Esophagus squamous epithelium (tissue), 5 donors: Measurements from ENCODE around the gene OPCML. TPM values are rescaled to one million over a fixed set of nuclear protein-coding genes. Genes with fewer than 3 reads are reported as not detected.

Experiments
- DNase-seq: peaks from one replicate; lab custom pipeline; 2025; lab: John Stamatoyannopoulos, UW
- H3K27ac ChIP-seq, 4 donors: fragments of 200-600 bp; sonication (generic); one replicate each; pipeline ENCODE4 v1.5.1; 2016 to 2019; ENCODE audit warnings: mild to moderate bottlenecking in 1 of 4
- H3K27me3 ChIP-seq, 4 donors: fragments of 200-600 bp; sonication (generic); 1 replicate in 3 of 4; 2 replicates in 1 of 4; pipeline versions ENCODE4 v1.5.1 to v1.6.0; 2017 to 2021; ENCODE audit warnings: antibody characterized with exemption in 1 of 4
- H3K36me3 ChIP-seq, 3 donors: fragments of 200-600 bp; sonication (generic); one replicate each; pipeline ENCODE4 v1.5.1; 2016 to 2019
- H3K4me1 ChIP-seq, 3 donors: fragments of 200-600 bp; sonication (generic); one replicate each; pipeline ENCODE4 v1.5.1; 2017 to 2019
- H3K4me3 ChIP-seq, 4 donors: fragments of 200-600 bp; sonication (generic); 1 replicate in 3 of 4; 2 replicates in 1 of 4; pipeline ENCODE4 v1.5.1; 2016 to 2019; ENCODE audit warnings: mild to moderate bottlenecking in 2 of 4, moderate library complexity in 1 of 4
- H3K9me3 ChIP-seq, 3 donors: fragments of 200-600 bp; sonication (generic); one replicate each; pipeline ENCODE4 v1.5.1; 2016 to 2019
- POLR2A ChIP-seq, 4 donors: fragments of 450-650 bp; IDR thresholded peaks; one replicate each; pipeline ENCODE4 v1.6.1; 2017; ENCODE audit warnings: antibody characterized with exemption in 4 of 4, mild to moderate bottlenecking in 4 of 4, moderate library complexity in 3 of 4
- WGBS, 2 donors: methylation state at CpG; one replicate each; pipeline ENCODE4 v1.1.5; 2018; 5-methylcytosine and 5-hydroxymethylcytosine counted together
- intact Hi-C: fragments of 100-400 bp; cut with DNase I; formaldehyde crosslinking; loops from one replicate; pipeline ENCODE4 v1.15.0; 2022
- total RNA-seq, 4 donors: library from RNA; depleted of rRNA; stranded (reverse); fragments of >200 nt; gene quantifications; one replicate each; pipeline ENCODE4 v1.1.0, GENCODE V29; 2016
- TF ChIP-seq, protein P1 (sequence below), 6 experiments: fragments of 450-650 bp in 4 of 6; fragments of 200-600 bp in 2 of 6; sonication (generic) in 2 of 6; IDR thresholded peaks; one replicate each; pipeline ENCODE4 v1.5.1; 2016 to 2019; ENCODE audit warnings: antibody characterized with exemption in 6 of 6, mild to moderate bottlenecking in 4 of 6, moderate library complexity in 4 of 6
- donor health status: DM: yes; HTN: yes; CAD: no.

Gene OPCML
- total RNA-seq, 4 donors from 2014 or later = under 0.01 TPM; not detected in 3

DNA sequence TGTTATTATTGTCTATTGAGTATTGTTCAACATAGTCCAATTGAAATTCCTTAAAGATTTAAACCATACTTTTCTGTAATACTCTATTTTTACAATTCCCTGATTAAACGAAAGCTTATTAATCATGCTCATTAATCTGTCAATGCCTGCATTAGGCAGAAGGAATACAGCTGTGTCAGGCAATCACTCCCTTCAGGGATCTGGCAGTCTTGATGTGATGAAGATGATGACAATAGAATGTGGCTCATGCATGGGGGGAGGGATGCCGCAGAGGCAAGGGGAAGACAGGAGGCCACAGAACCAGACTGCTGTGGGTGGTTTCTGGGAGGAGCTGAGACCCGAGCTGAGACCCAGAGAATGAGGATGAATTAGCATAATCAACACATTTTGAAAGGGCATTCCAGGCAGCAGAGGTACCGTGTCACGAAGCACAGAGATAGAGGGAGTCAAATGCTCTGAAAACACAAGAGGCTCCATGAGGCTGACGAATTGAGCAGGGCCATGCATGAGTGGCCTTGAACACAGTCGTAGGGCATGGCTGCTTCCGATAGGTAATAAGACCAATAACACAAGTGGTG lies 1075.5 kb downstream of the OPCML start:
- Histone ChIP-seq H3K27me3 (no peaks in the 10 kb centered on the region), H3K9me3 (no peaks in the 10 kb centered on the region), H3K4me3 (no peak overlapping the region), H3K36me3 (no peaks in the 10 kb centered on the region), H3K4me1 (no peaks in the 10 kb centered on the region), H3K27ac (no peak overlapping the region)
- DNase-seq = no peak
- WGBS, 2 donors = 31 to 72% methylated on average over 8 of the region's 8 CpGs
- intact Hi-C loops = no loop called here
- TF ChIP-seq, protein P1, sequence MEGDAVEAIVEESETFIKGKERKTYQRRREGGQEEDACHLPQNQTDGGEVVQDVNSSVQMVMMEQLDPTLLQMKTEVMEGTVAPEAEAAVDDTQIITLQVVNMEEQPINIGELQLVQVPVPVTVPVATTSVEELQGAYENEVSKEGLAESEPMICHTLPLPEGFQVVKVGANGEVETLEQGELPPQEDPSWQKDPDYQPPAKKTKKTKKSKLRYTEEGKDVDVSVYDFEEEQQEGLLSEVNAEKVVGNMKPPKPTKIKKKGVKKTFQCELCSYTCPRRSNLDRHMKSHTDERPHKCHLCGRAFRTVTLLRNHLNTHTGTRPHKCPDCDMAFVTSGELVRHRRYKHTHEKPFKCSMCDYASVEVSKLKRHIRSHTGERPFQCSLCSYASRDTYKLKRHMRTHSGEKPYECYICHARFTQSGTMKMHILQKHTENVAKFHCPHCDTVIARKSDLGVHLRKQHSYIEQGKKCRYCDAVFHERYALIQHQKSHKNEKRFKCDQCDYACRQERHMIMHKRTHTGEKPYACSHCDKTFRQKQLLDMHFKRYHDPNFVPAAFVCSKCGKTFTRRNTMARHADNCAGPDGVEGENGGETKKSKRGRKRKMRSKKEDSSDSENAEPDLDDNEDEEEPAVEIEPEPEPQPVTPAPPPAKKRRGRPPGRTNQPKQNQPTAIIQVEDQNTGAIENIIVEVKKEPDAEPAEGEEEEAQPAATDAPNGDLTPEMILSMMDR (IDR thresholded peaks at IDR 0.05) = no peak
- no peak for TF ChIP-seq POLR2A (IDR thresholded peaks at IDR 0.05)

- no peaks in the 10 kb centered on the region for H3K36me3 ChIP-seq
- WGBS, 2 donors = 70 to 78% methylated on average over 5 of the region's 5 CpGs
Measured at GRCh38 chr11:132455044-132455443, 1077.3 kb downstream of the OPCML start.

DNA sequence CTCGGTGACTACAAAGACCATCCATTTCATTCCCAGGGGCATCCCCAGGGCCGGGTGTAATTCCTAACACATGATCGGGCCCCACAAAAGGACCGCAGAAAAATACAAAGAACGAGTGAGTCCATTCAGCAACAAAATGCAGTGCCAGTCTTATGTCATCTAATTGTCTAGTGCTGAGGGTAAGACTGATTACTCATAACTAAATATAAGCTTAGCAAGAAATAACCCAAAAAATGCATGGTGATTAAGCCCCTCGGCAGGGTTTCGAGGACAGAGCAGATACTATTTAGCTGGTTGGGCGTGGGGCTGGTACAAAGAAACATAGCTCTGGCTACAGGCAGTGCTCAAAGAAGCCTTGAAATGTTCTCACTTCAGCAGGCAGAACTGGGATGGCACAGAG lies 1078.9 kb downstream of the OPCML start:
- no peak for DNase-seq
- TF ChIP-seq, protein P1 (IDR thresholded peaks at IDR 0.05) = no peak
- no peak for TF ChIP-seq POLR2A (IDR thresholded peaks at IDR 0.05)
- 69 to 72% methylated on average over 7 to 8 of the region's 8 CpGs for WGBS, 2 donors
- H3K4me1 ChIP-seq = no peaks in the 10 kb centered on the region
- intact Hi-C loops = no loop called here
- no peaks in the 10 kb centered on the region for H3K9me3 ChIP-seq
- H3K36me3 ChIP-seq = no peaks in the 10 kb centered on the region
- no peaks in the 10 kb centered on the region for H3K27me3 ChIP-seq
- no peak overlapping the region for H3K4me3 ChIP-seq
- no peak overlapping the region for H3K27ac ChIP-seq

More at GRCh38 chr11:132455044-132455443, 1077.3 kb downstream of the OPCML start:
- TF ChIP-seq, protein P1 (IDR thresholded peaks at IDR 0.05) = no peak
- TF ChIP-seq POLR2A (IDR thresholded peaks at IDR 0.05) = no peak
- no peak overlapping the region for H3K27ac ChIP-seq
- no peaks in the 10 kb centered on the region for H3K9me3 ChIP-seq
- intact Hi-C loops = no loop called here
- no peaks in the 10 kb centered on the region for H3K4me1 ChIP-seq
- DNase-seq = no peak
- no peaks in the 10 kb centered on the region for H3K27me3 ChIP-seq
- H3K4me3 ChIP-seq = no peak overlapping the region

- Histone ChIP-seq H3K27ac (no peak overlapping the region), H3K4me3 (no peak overlapping the region), H3K36me3 (no peaks in the 10 kb centered on the region), H3K9me3 (no peaks in the 10 kb centered on the region), H3K4me1 (no peaks in the 10 kb centered on the region), H3K27me3 (no peaks in the 10 kb centered on the region)
- 40 to 47% methylated on average over 1 of the region's 1 CpG for WGBS, 2 donors
- DNase-seq = no peak
- intact Hi-C loops = no loop called here
- no peak for TF ChIP-seq POLR2A (IDR thresholded peaks at IDR 0.05)
- TF ChIP-seq, protein P1 (IDR thresholded peaks at IDR 0.05) = no peak
Measured at GRCh38 chr11:132452616-132453015, 1079.7 kb downstream of the OPCML start.

- no peak overlapping the region for H3K27ac ChIP-seq
- no peaks in the 10 kb centered on the region for H3K9me3 ChIP-seq
- H3K4me1 ChIP-seq = no peaks in the 10 kb centered on the region
- no peak overlapping the region for H3K4me3 ChIP-seq
- intact Hi-C loops = no loop called here
- no peaks in the 10 kb centered on the region for H3K36me3 ChIP-seq
- 61 to 71% methylated on average over 6 to 7 of the region's 7 CpGs for WGBS, 2 donors
- TF ChIP-seq, protein P1 (IDR thresholded peaks at IDR 0.05) = no peak
- TF ChIP-seq POLR2A (IDR thresholded peaks at IDR 0.05) = no peak
- H3K27me3 ChIP-seq = no peaks in the 10 kb centered on the region
- DNase-seq = no peak
Measured at GRCh38 chr11:132451942-132452601, 1080.2 kb downstream of the OPCML start.
